Activated CD4-positive, alpha-beta memory T cell treated with anti-CD3 and anti-CD28 coated beads, Interleukin-2, amount 10 ng/mL, durations not matched to agents 7 days and 5 days (primary cell): ENCODE measurements around the gene DKK3. TPM values are rescaled to one million over a fixed set of nuclear protein-coding genes. Genes with fewer than 3 reads are reported as not detected.
A peak's percentile ranks its signal among the peaks of the same experiment; 100 is the strongest.
"Not testable (repeated sequence)": the region's sequence is repeated elsewhere in the genome, so short reads cannot be mapped to it uniquely, and the experiment has no call there.

Experiments
- CTCF ChIA-PET: fragments of 350-600 bp; sonication (Branson Sonifier 250); formaldehyde crosslinking; loops from one replicate; lab custom pipeline; 2021; ENCODE audit warnings: antibody characterized with exemption, inconsistent platforms; lab: Charles Lee
- POLR2A ChIA-PET: fragments of 350-600 bp; sonication (Branson Sonifier 250); formaldehyde crosslinking; loops from one replicate; lab custom pipeline; 2021; ENCODE audit warnings: antibody characterized with exemption; lab: Charles Lee
- DNase-seq: peaks from one replicate; pipeline ENCODE4 v3.0.0-alpha.2; 2020
- H3K27ac Mint-ChIP-seq: one replicate; pipeline ENCODE4 v1.8.0; 2021; ENCODE audit warnings: mild to moderate bottlenecking, mixed read lengths
- H3K27me3 Mint-ChIP-seq: one replicate; pipeline ENCODE4 v1.8.0; 2021; ENCODE audit warnings: mixed read lengths
- H3K36me3 Mint-ChIP-seq: one replicate; pipeline ENCODE4 v1.8.0; 2021; ENCODE audit warnings: low read depth, mixed read lengths
- H3K4me1 Mint-ChIP-seq: one replicate; pipeline ENCODE4 v1.8.0; 2021; ENCODE audit warnings: mixed read lengths
- H3K4me3 Mint-ChIP-seq: one replicate; pipeline ENCODE4 v1.8.0; 2021; ENCODE audit warnings: mild to moderate bottlenecking, mixed read lengths
- H3K9me3 Mint-ChIP-seq: one replicate; pipeline ENCODE4 v1.8.0; 2021; ENCODE audit warnings: mixed read lengths
- total RNA-seq, 2 experiments: library from RNA; stranded (reverse); gene quantifications; one replicate each; pipeline ENCODE4 v1.2.3, GENCODE V29; 2021

Gene DKK3
- total RNA-seq, 2 experiments from 2014 or later: not detected

- Mint-ChIP-seq H3K4me3 (no peak overlapping the region), H3K27me3 (peaks cover 4% of the 10 kb centered on the region), H3K4me1 (peaks cover 9% of the 10 kb centered on the region), H3K9me3 (no peaks in the 10 kb centered on the region), H3K27ac (no peak overlapping the region), H3K36me3 (no peaks in the 10 kb centered on the region)
- no peak for DNase-seq
- ChIA-PET POLR2A (no interaction called here), CTCF (interaction anchor here (0.6 to 7.3 kb wide), 18 partner anchors 8 to 1556 kb away, joined by 3 to 212 read pairs (median 7); no protein-coding TSS in a partner anchor)
Measured at GRCh38 chr11:12045914-12046635, 37.6 kb upstream of the DKK3 start.

GRCh38 chr11:12044799-12045198 lies 36.4 kb upstream of the DKK3 start:
- H3K27me3 Mint-ChIP-seq: peaks cover 4% of the 10 kb centered on the region
- H3K27ac Mint-ChIP-seq: no peak overlapping the region
- H3K9me3 Mint-ChIP-seq: no peaks in the 10 kb centered on the region
- H3K4me1 Mint-ChIP-seq: peaks cover 9% of the 10 kb centered on the region
- ChIA-PET POLR2A (no interaction called here), CTCF (interaction anchor here (0.6 to 7.3 kb wide), 30 partner anchors 9 to 566 kb away, joined by 3 to 212 read pairs (median 4); no protein-coding TSS in a partner anchor)
- H3K36me3 Mint-ChIP-seq: no peaks in the 10 kb centered on the region
- H3K4me3 Mint-ChIP-seq: no peak overlapping the region
- no peak for DNase-seq

GRCh38 chr11:12043959-12044791 lies 35.7 kb upstream of the DKK3 start:
- DNase-seq: peak; percentile 72
- Mint-ChIP-seq H3K9me3 (no peaks in the 10 kb centered on the region), H3K27me3 (peaks cover 4% of the 10 kb centered on the region), H3K36me3 (no peaks in the 10 kb centered on the region), H3K4me3 (no peak overlapping the region), H3K4me1 (peaks cover 9% of the 10 kb centered on the region), H3K27ac (no peak overlapping the region)
- ChIA-PET POLR2A (no interaction called here), CTCF (interaction anchor here (0.7 to 7.3 kb wide), 31 partner anchors 10 to 255 kb away, joined by 3 to 212 read pairs (median 4); no protein-coding TSS in a partner anchor)

- Mint-ChIP-seq H3K4me1 (peaks cover 9% of the 10 kb centered on the region), H3K27me3 (peaks cover 4% of the 10 kb centered on the region), H3K36me3 (no peaks in the 10 kb centered on the region), H3K4me3 (no peak overlapping the region), H3K9me3 (no peaks in the 10 kb centered on the region), H3K27ac (no peak overlapping the region)
- DNase-seq: no peak
- CTCF ChIA-PET: interaction anchor here (1.0 to 7.3 kb wide), 8 partner anchors 76 to 244 kb away, joined by 3 to 212 read pairs (median 16); no protein-coding TSS in a partner anchor
- POLR2A ChIA-PET: no interaction called here
Measured at GRCh38 chr11:12043221-12043620, 34.8 kb upstream of the DKK3 start.

GRCh38 chr11:12042215-12042676 lies 33.8 kb upstream of the DKK3 start:
- ChIA-PET CTCF (interaction anchor here (1.4 to 7.3 kb wide), 5 partner anchors 95 to 246 kb away, joined by 4 to 97 read pairs (median 25); no protein-coding TSS in a partner anchor), POLR2A (no interaction called here)
- H3K36me3 Mint-ChIP-seq: no peaks in the 10 kb centered on the region
- no peak overlapping the region for H3K4me3 Mint-ChIP-seq
- H3K4me1 Mint-ChIP-seq: peaks cover 4% of the 10 kb centered on the region
- H3K9me3 Mint-ChIP-seq: no peaks in the 10 kb centered on the region
- H3K27ac Mint-ChIP-seq: no peak overlapping the region
- no peak for DNase-seq
- peaks cover 11% of the 10 kb centered on the region for H3K27me3 Mint-ChIP-seq

- H3K4me3 Mint-ChIP-seq, H3K36me3 Mint-ChIP-seq, H3K27ac Mint-ChIP-seq, H3K9me3 Mint-ChIP-seq, POLR2A ChIA-PET, H3K4me1 Mint-ChIP-seq, DNase-seq: not testable (repeated sequence)
- H3K27me3 Mint-ChIP-seq: peaks cover 22% of the 10 kb centered on the region
- CTCF ChIA-PET: interaction anchor here (1.0 to 5.3 kb wide), 4 partner anchors 93 to 248 kb away, joined by 3 to 25 read pairs (median 8); no protein-coding TSS in a partner anchor
Measured at GRCh38 chr11:12040719-12041118, 32.3 kb upstream of the DKK3 start.

GRCh38 chr11:12032968-12033367 lies 24.5 kb upstream of the DKK3 start:
- CTCF ChIA-PET: no interaction called here
- POLR2A ChIA-PET: no interaction called here

GRCh38 chr11:12031856-12032544 lies 23.6 kb upstream of the DKK3 start:
- Mint-ChIP-seq H3K36me3 (no peaks in the 10 kb centered on the region), H3K27ac (no peak overlapping the region), H3K4me3 (no peak overlapping the region), H3K4me1 (no peaks in the 10 kb centered on the region), H3K27me3 (peaks cover 30% of the 10 kb centered on the region), H3K9me3 (no peaks in the 10 kb centered on the region)
- DNase-seq: no peak
- POLR2A ChIA-PET: no interaction called here
- CTCF ChIA-PET: no interaction called here

More at GRCh38 chr11:12032968-12033367, 24.5 kb upstream of the DKK3 start:
- H3K36me3 Mint-ChIP-seq: no peaks in the 10 kb centered on the region
- no peak overlapping the region for H3K27ac Mint-ChIP-seq
- H3K9me3 Mint-ChIP-seq: no peaks in the 10 kb centered on the region
- no peak overlapping the region for H3K4me3 Mint-ChIP-seq
- DNase-seq: no peak
- peaks cover 38% of the 10 kb centered on the region for H3K27me3 Mint-ChIP-seq
- H3K4me1 Mint-ChIP-seq: no peaks in the 10 kb centered on the region

GRCh38 chr11:12029738-12030363 lies 21.4 kb upstream of the DKK3 start:
- Mint-ChIP-seq H3K27me3 (peaks cover 15% of the 10 kb centered on the region), H3K4me3 (no peak overlapping the region), H3K4me1 (no peaks in the 10 kb centered on the region), H3K36me3 (no peaks in the 10 kb centered on the region), H3K27ac (no peak overlapping the region), H3K9me3 (no peaks in the 10 kb centered on the region)
- ChIA-PET POLR2A (no interaction called here), CTCF (interaction anchor here (0.6 kb wide), 1 partner anchor 37 kb away, joined by 3 read pairs; no protein-coding TSS in a partner anchor)
- no peak for DNase-seq

GRCh38 chr11:12029119-12029518 lies 20.7 kb upstream of the DKK3 start:
- Mint-ChIP-seq H3K36me3 (no peaks in the 10 kb centered on the region), H3K9me3 (no peaks in the 10 kb centered on the region), H3K4me1 (no peaks in the 10 kb centered on the region), H3K27me3 (peaks cover 9% of the 10 kb centered on the region), H3K4me3 (no peak overlapping the region), H3K27ac (no peak overlapping the region)
- no peak for DNase-seq
- ChIA-PET CTCF (no interaction called here), POLR2A (no interaction called here)

GRCh38 chr11:12028303-12028702 lies 19.9 kb upstream of the DKK3 start:
- Mint-ChIP-seq H3K27ac (no peak overlapping the region), H3K4me1 (no peaks in the 10 kb centered on the region), H3K27me3 (peaks cover 7% of the 10 kb centered on the region), H3K9me3 (no peaks in the 10 kb centered on the region), H3K4me3 (no peak overlapping the region), H3K36me3 (no peaks in the 10 kb centered on the region)
- no peak for DNase-seq
- ChIA-PET CTCF (no interaction called here), POLR2A (no interaction called here)
